DND-41 (cell line): ENCODE measurements around the gene TMA7.

ENCODE experiments used
- ATAC-seq: fragments of 200-7000 bp; cut with Tn5 transposase; 3 replicates; pipeline ENCODE4 v1.9.1; 2021; ENCODE audit warnings: low read depth; ENCODE audit not compliant: insufficient read depth
- DNase-seq: peaks from one replicate; pipeline ENCODE4 v3.0.0-alpha.2; 2020
- H2AFZ ChIP-seq: 2 replicates; pipeline ENCODE4 v1.6.0; 2012; ENCODE audit warnings: low read depth, low read length
- H3K27ac ChIP-seq: 2 replicates; pipeline ENCODE4 v1.5.1; 2012; ENCODE audit warnings: low read length, inconsistent platforms
- H3K27me3 ChIP-seq: fragments of 200-600 bp; sonication (generic); 2 replicates; pipeline ENCODE4 v1.6.0; 2012; ENCODE audit warnings: low read length, mild to moderate bottlenecking, inconsistent platforms; ENCODE audit not compliant: insufficient read depth, poor library complexity
- H3K36me3 ChIP-seq: 2 replicates; pipeline ENCODE4 v1.5.1; 2012; ENCODE audit warnings: low read length, inconsistent platforms; ENCODE audit not compliant: insufficient read depth
- H3K4me1 ChIP-seq: 2 replicates; pipeline ENCODE4 v1.5.1; 2012; ENCODE audit warnings: mild to moderate bottlenecking, low read length; ENCODE audit not compliant: insufficient read depth
- H3K4me2 ChIP-seq: 2 replicates; pipeline ENCODE4 v1.6.0; 2012; ENCODE audit warnings: mild to moderate bottlenecking, moderate library complexity, low read length, inconsistent platforms; ENCODE audit not compliant: insufficient read depth
- H3K4me3 ChIP-seq, 2 experiments: fragments of 200-600 bp in 1 of 2; shearing (Covaris generic) in 1 of 2; 2 replicates each; pipeline ENCODE4 v1.5.1; 2012 to 2016; ENCODE audit warnings: inconsistent platforms in 2 of 2, low read length in 2 of 2, mild to moderate bottlenecking in 2 of 2, low read depth in 1 of 2, moderate library complexity in 1 of 2
- H3K79me2 ChIP-seq: 2 replicates; pipeline ENCODE4 v1.6.0; 2012; ENCODE audit warnings: low read length, inconsistent platforms; ENCODE audit not compliant: insufficient read depth
- H3K9ac ChIP-seq: 2 replicates; pipeline ENCODE4 v1.6.0; 2012; ENCODE audit warnings: low read depth, mild to moderate bottlenecking, inconsistent platforms, low read length, moderate library complexity
- H3K9me3 ChIP-seq: 2 replicates; pipeline ENCODE4 v1.5.1; 2012; ENCODE audit warnings: low read length, moderate library complexity, mild to moderate bottlenecking, inconsistent platforms; ENCODE audit not compliant: insufficient read depth, severe bottlenecking
- H4K20me1 ChIP-seq: 2 replicates; pipeline ENCODE4 v1.6.0; 2012; ENCODE audit warnings: low read length; ENCODE audit not compliant: insufficient read depth
- CTCF ChIP-seq: IDR thresholded peaks from 2 replicates; pipeline ENCODE4 v1.5.1; 2012; ENCODE audit warnings: borderline replicate concordance, low read length, moderate library complexity, mild to moderate bottlenecking; ENCODE audit not compliant: poor library complexity, severe bottlenecking; ENCODE audit errors: extremely low read depth
- EZH2 ChIP-seq: IDR thresholded peaks from 3 replicates; pipeline ENCODE4 v1.6.1; 2012; ENCODE audit warnings: borderline replicate concordance, low read depth, mild to moderate bottlenecking, moderate library complexity, low read length, inconsistent platforms; ENCODE audit not compliant: severe bottlenecking

TMA7 gene

GRCh38 chr3:48419597-48419996 lies 20.5 kb upstream of the TMA7 start:
- ATAC-seq = no peak
- Histone ChIP-seq H4K20me1 (0 out of 2 replicates have a peak, but pooled peaks cover 4% of the 10 kb centered on the region), H3K27me3 (no peaks in the 10 kb centered on the region), H3K27ac (no peak overlapping the region), H3K4me2 (no peak overlapping the region), H3K36me3 (no peaks in the 10 kb centered on the region), H3K4me1 (no peaks in the 10 kb centered on the region), H3K9ac (no peak overlapping the region), H2AFZ (no peak overlapping the region), H3K79me2 (no peaks in the 10 kb centered on the region), H3K9me3 (no peaks in the 10 kb centered on the region), H3K4me3 (no peak overlapping the region)
- DNase-seq = no peak
- TF ChIP-seq CTCF = no peak
- TF ChIP-seq EZH2 = no peak

GRCh38 chr3:48420561-48420960 lies 19.5 kb upstream of the TMA7 start:
- Histone ChIP-seq H3K4me2 (no peak overlapping the region), H2AFZ (no peak overlapping the region), H3K9ac (no peak overlapping the region), H3K27ac (no peak overlapping the region), H3K27me3 (no peaks in the 10 kb centered on the region), H3K4me3 (no peak overlapping the region), H4K20me1 (0 out of 2 replicates have a peak, but pooled peaks cover 4% of the 10 kb centered on the region), H3K36me3 (no peaks in the 10 kb centered on the region), H3K4me1 (no peaks in the 10 kb centered on the region), H3K79me2 (no peaks in the 10 kb centered on the region), H3K9me3 (no peaks in the 10 kb centered on the region)
- DNase-seq (no peak), ATAC-seq (no peak)
- TF ChIP-seq CTCF (no peak), EZH2 (no peak)

- TF ChIP-seq EZH2 (no peak), CTCF (peak; percentile 15)
- DNase-seq = no peak
- no peak overlapping the region for H2AFZ ChIP-seq
- no peaks in the 10 kb centered on the region for H3K9me3 ChIP-seq
- H3K4me3 ChIP-seq = no peak overlapping the region
- no peak overlapping the region for H3K4me2 ChIP-seq
- no peaks in the 10 kb centered on the region for H3K36me3 ChIP-seq
- no peaks in the 10 kb centered on the region for H3K4me1 ChIP-seq
- 0 out of 3 replicates have a peak, but pooled peaks have one; percentile 6 for ATAC-seq
- no peak overlapping the region for H3K9ac ChIP-seq
- no peaks in the 10 kb centered on the region for H3K79me2 ChIP-seq
- H3K27ac ChIP-seq = no peak overlapping the region
- 0 out of 2 replicates have a peak, but pooled peaks cover 4% of the 10 kb centered on the region for H4K20me1 ChIP-seq
- H3K27me3 ChIP-seq = no peaks in the 10 kb centered on the region
Measured at GRCh38 chr3:48422272-48422671, 17.8 kb upstream of the TMA7 start.

GRCh38 chr3:48422681-48423080 lies 17.4 kb upstream of the TMA7 start:
- no peak overlapping the region for H2AFZ ChIP-seq
- peaks cover 7% of the 10 kb centered on the region for H4K20me1 ChIP-seq
- H3K4me1 ChIP-seq = peaks cover 4% of the 10 kb centered on the region; the same call in 1 of the 2 replicates
- H3K79me2 ChIP-seq = no peaks in the 10 kb centered on the region
- no peak overlapping the region for H3K27ac ChIP-seq
- no peak overlapping the region for H3K9ac ChIP-seq
- TF ChIP-seq CTCF = no peak
- TF ChIP-seq EZH2 = no peak
- ATAC-seq = no peak
- H3K4me3 ChIP-seq = no peak overlapping the region
- no peak overlapping the region for H3K4me2 ChIP-seq
- H3K36me3 ChIP-seq = no peaks in the 10 kb centered on the region
- no peak for DNase-seq
- H3K9me3 ChIP-seq = no peaks in the 10 kb centered on the region
- H3K27me3 ChIP-seq = peaks cover 3% of the 10 kb centered on the region
